Activated T-cell treated with anti-CD3 and anti-CD28 coated beads, Interleukin-2, amount 50 U/mL, for 72 hours (primary cell): ENCODE measurements around the gene P3H2. TPM values are rescaled to one million over a fixed set of nuclear protein-coding genes. Genes with fewer than 3 reads are reported as not detected.
"Not testable (repeated sequence)": the region's sequence is repeated elsewhere in the genome, so short reads cannot be mapped to it uniquely, and the experiment has no call there.

Experiments used
- ATAC-seq, 2 donors: fragments of 150-1000 bp; cut with Tn5 transposase; replicated peaks in 1 of 2; 2 replicates each; pipeline ENCODE4 v1.10.0; 2021; ENCODE audit warnings: moderate library complexity in 2 of 2, mild to moderate bottlenecking in 1 of 2
- DNase-seq, 2 donors: peaks; one replicate each; pipeline ENCODE4 v3.0.0; 2021 to 2022; ENCODE audit warnings: mixed read lengths in 1 of 2
- H3K27ac Mint-ChIP-seq: one replicate; pipeline ENCODE4 v1.8.0; 2022; ENCODE audit warnings: mild to moderate bottlenecking, moderate library complexity, mixed read lengths
- H3K27me3 Mint-ChIP-seq: one replicate; pipeline ENCODE4 v1.8.0; 2022; ENCODE audit warnings: low read depth, mixed read lengths
- H3K36me3 Mint-ChIP-seq, 2 donors: one replicate each; pipeline ENCODE4 v1.8.0; 2022; ENCODE audit warnings: mixed read lengths in 2 of 2, mild to moderate bottlenecking in 1 of 2; ENCODE audit not compliant: insufficient read depth in 2 of 2
- H3K4me1 Mint-ChIP-seq: one replicate; pipeline ENCODE4 v1.8.0; 2022; ENCODE audit warnings: low read depth, mixed read lengths
- H3K4me3 Mint-ChIP-seq, 2 donors: one replicate each; pipeline ENCODE4 v1.8.0; 2022; ENCODE audit warnings: mild to moderate bottlenecking in 2 of 2, mixed read lengths in 2 of 2, moderate library complexity in 2 of 2
- H3K9me3 Mint-ChIP-seq, 2 donors: one replicate each; pipeline ENCODE4 v1.8.0; 2022; ENCODE audit warnings: mixed read lengths in 2 of 2
- total RNA-seq, 2 donors: library from RNA; stranded (reverse); gene quantifications; one replicate each; pipeline ENCODE4 v1.2.3, GENCODE V29; 2022

P3H2 gene
- total RNA-seq, 2 donors from 2014 or later: not detected

DNA sequence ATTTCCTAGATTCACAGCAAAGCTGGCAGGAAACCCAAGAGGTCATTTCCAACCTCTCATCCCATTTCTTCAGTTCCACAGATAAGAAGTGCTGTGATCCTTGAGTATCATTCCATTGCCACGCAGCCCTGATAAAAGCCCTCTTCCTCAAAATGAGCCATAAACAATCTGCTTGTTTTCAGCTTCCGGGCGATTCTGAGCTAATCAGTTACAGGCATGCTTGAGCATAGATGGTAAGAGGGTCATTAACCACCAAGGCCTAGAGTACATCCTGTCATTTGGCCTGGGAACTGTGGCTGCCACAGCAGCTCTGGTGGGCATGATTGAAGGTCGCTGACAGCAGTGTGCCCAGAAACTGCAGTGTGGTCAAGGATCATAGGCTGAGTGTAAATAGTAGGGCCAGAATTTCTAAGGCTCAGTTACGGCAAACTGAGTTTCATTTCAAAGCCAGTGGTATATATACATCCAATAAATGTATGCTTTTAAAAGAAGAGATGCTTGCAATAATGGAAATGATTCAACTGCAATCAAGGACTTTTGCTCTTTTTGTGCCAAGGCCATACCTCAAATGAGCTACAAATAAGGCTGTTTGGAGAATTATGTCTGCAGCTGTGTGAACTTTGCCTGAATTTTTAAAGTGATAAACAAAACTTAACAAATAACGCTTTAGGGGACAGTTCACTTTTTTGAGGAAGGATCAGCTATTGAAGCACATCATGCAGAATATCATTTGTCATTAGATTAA is 47.3 kb downstream of the P3H2 start:
- Mint-ChIP-seq H3K36me3 (peaks cover 0 to 1% of the 10 kb centered on the region in 2 donors), H3K4me3 (no peak overlapping the region), H3K27ac (no peak overlapping the region), H3K27me3 (peaks cover 39% of the 10 kb centered on the region), H3K4me1 (no peaks in the 10 kb centered on the region), H3K9me3 (no peaks in the 10 kb centered on the region)
- DNase-seq (no peak), ATAC-seq (no peak)

DNA sequence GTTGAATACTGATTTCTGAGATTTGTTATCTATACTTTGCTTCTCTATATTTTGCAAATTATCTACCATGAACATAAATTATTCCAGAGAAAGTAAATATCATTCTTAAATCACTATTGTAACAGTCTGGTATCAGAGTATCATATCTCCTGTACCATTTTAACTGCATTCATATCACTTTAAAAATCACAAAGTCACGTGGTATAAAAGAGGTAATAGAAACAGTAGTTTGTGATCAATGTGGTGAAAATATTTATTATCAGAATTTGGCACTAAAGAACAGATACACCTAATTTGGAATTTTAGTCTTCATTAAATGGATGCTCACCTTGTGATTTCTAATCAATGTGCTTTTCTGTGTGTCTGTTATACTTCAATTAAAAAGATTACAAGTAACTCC is 47.8 kb downstream of the P3H2 start:
- no peak for DNase-seq
- Mint-ChIP-seq H3K4me3 (no peak overlapping the region), H3K36me3 (peaks cover 0 to 1% of the 10 kb centered on the region in 2 donors), H3K4me1 (no peaks in the 10 kb centered on the region), H3K9me3 (no peaks in the 10 kb centered on the region), H3K27ac (no peak overlapping the region), H3K27me3 (peaks cover 39% of the 10 kb centered on the region)
- no peak for ATAC-seq

DNA sequence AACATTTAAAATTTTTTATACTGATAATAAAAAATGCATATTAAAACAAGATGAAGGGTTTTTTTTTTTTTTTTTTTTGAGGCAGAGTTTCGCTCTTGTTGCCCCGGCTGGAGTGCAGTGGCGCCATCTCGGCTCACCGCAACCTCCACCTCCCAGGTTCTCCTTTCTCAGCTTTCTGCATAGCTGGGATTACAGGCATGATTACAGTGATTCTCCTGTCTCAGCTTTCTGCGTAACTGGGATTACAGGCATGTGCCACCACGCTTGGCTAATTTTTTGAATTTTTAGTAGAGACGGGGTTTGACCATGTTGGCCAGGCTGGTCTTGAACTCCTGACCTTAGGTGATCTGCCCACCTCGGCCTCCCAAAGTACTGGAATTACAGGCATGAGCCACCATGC is 48.8 kb downstream of the P3H2 start:
- not testable (repeated sequence) for ATAC-seq

DNA sequence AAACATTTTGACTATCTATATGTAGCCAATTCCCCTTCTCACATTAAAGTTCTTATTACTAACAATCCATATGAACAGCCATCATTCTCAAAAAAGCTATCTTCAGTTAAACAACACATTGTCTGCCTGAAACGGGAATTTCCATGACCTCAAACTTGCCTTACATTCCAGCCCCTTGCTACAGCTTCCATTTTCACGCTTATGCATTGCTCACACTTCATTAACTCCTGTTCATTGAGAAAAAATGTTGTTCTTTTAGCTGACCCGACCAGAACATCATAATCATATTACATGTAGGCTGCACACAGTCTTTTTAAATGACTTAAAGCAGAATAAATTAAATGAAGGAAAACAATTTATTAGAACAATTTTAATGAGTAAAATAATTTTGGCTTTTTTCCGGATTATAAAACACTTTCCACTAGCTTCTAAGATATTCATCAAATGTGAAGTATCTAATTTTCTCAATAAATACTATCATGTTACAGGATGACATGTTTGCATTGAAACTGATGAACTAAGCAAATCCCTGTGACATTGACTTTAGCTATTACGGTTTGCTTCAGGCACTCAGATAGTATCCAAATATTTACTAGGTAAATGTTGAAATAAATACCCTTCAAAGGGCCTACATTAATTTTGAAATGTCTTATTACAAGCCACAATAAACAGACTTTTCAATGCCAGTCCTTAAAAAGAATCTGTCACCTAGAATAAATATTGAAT is 49.9 kb downstream of the P3H2 start:
- H3K36me3 Mint-ChIP-seq: peaks cover 0 to 1% of the 10 kb centered on the region in 2 donors
- no peaks in the 10 kb centered on the region for H3K9me3 Mint-ChIP-seq
- H3K27me3 Mint-ChIP-seq: peaks cover 24% of the 10 kb centered on the region

More for the DNA sequence above, 48.8 kb downstream of the P3H2 start:
- H3K27ac Mint-ChIP-seq, H3K9me3 Mint-ChIP-seq, H3K4me1 Mint-ChIP-seq, H3K36me3 Mint-ChIP-seq, H3K4me3 Mint-ChIP-seq, DNase-seq: not testable (repeated sequence)
- peaks cover 32% of the 10 kb centered on the region for H3K27me3 Mint-ChIP-seq

DNA sequence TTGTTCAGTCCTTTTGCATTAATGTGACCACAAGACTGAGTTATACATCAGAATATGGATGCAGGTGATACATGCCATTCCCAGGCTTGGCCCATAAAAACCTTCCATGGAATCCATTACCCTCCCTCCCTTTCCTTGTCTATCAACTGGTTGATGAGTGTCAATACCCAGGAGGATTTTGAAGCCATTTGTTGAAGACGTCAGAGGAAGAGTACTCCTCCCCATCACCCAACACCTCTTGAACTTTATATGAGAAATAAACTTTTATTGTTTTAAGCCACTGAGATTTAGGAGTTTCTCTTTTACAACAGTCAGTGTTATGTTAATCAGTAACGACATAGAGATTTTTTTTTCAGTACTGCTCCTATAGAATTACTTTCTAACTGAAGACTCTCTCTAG is 55.5 kb downstream of the P3H2 start:
- H3K27me3 Mint-ChIP-seq: peaks cover 11% of the 10 kb centered on the region
- DNase-seq (no peak), ATAC-seq (no peak)
- H3K9me3 Mint-ChIP-seq: no peaks in the 10 kb centered on the region
- no peaks in the 10 kb centered on the region for H3K36me3 Mint-ChIP-seq
- no peak overlapping the region for H3K4me3 Mint-ChIP-seq
- H3K27ac Mint-ChIP-seq: no peak overlapping the region
- H3K4me1 Mint-ChIP-seq: no peaks in the 10 kb centered on the region

More for the DNA sequence above, 49.9 kb downstream of the P3H2 start:
- H3K27ac Mint-ChIP-seq: no peak overlapping the region
- no peak for ATAC-seq
- no peaks in the 10 kb centered on the region for H3K4me1 Mint-ChIP-seq
- no peak overlapping the region for H3K4me3 Mint-ChIP-seq
- no peak for DNase-seq

DNA sequence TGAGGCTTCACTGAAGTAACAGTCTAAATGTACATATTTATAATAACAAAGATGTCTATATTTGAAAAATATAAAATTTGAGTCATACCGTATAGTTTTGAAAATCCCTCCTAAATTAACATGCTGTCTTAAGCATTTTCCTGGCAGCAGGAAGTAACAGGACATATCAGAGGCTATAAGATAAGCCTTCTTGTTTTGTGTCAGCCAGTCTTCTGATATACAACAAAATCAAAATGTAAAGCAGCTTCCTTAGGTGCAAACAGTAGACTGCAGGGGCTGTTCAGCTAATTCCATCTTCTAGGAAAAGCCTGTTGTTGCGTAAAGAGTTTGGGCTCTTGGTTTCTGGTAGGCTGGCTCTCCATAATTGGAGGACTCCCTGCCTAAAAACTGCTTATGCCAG is 56.0 kb downstream of the P3H2 start:
- H3K27ac Mint-ChIP-seq: no peak overlapping the region
- H3K4me3 Mint-ChIP-seq: no peak overlapping the region
- no peaks in the 10 kb centered on the region for H3K9me3 Mint-ChIP-seq
- peaks cover 7% of the 10 kb centered on the region for H3K27me3 Mint-ChIP-seq
- H3K36me3 Mint-ChIP-seq: no peaks in the 10 kb centered on the region
- no peak for ATAC-seq
- H3K4me1 Mint-ChIP-seq: no peaks in the 10 kb centered on the region
- DNase-seq: no peak

DNA sequence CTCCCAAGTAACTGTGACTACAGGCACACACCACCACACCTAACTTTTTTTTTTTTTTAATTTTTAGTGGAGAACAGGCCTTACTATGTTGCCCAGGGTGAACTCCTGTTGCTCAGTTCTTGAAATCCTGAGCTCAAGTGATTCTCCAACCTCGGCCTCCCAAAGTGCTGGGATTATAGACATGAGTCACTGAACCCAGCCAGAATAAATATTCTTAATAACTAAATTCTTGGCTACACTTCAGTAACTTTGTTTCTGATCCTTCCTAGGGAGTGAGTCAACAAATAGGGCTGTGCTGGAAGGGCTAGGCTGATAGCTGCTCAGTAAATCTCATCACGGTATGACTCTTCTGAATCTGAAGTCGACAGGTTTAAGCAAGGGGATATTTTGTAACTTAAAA is 56.6 kb downstream of the P3H2 start:
- H3K9me3 Mint-ChIP-seq: no peaks in the 10 kb centered on the region
- H3K27ac Mint-ChIP-seq: no peak overlapping the region
- H3K4me1 Mint-ChIP-seq: no peaks in the 10 kb centered on the region
- ATAC-seq (no peak), DNase-seq (no peak)
- H3K4me3 Mint-ChIP-seq: no peak overlapping the region
- peaks cover 7% of the 10 kb centered on the region for H3K27me3 Mint-ChIP-seq
- no peaks in the 10 kb centered on the region for H3K36me3 Mint-ChIP-seq

DNA sequence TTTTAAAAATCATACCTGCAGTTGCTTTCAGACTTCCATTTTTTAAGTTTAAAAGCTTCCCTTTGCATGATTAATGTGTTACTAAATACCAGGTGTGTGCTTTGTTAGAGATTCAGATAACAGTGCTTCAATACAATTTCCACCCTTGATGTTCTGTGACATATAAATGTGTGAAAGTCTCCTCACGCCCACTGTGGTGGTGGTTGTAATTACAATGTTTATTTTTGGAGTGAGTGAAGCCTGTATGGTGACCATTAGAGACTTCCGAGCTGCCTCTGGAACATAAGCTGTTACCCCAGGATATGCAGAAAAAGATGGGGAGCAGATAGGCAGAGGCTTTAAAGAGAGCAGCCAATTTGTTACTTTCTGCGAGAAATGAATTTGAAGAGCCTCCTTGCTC is 57.2 kb downstream of the P3H2 start:
- Mint-ChIP-seq H3K27ac (no peak overlapping the region), H3K27me3 (peaks cover 7% of the 10 kb centered on the region), H3K4me1 (no peaks in the 10 kb centered on the region), H3K4me3 (no peak overlapping the region), H3K36me3 (no peaks in the 10 kb centered on the region), H3K9me3 (no peaks in the 10 kb centered on the region)
- DNase-seq: no peak
- no peak for ATAC-seq

DNA sequence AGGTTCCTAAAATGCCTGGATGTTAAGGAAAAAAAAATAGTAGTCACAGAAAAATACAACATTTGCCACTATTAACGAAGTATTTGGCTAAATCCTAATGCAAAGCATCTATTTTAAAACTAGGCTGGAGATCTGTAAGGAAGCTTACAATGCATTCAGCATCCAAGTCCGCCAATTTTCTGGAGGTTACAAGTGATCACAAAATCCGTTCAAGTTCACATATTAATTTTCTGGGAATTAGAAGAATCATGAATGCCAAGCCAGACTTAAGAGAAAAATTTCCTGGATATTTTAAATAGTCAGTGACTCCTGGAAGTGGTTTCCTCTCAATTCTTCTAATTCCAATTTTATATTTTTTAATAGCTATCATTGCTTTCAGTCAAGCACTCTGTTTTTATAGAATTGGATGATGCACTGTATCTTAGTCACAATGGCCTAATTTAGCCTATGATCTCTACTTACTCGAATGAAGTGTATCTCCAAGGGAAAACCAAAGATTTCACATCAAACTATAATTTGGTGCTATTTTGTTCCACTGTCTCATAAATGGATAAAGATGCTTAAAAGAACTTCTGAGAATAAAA is 60.4 kb downstream of the P3H2 start:
- ATAC-seq (no peak), DNase-seq (no peak)
- peaks cover 7% of the 10 kb centered on the region for H3K27me3 Mint-ChIP-seq
- H3K27ac Mint-ChIP-seq: no peak overlapping the region
- no peaks in the 10 kb centered on the region for H3K36me3 Mint-ChIP-seq
- H3K9me3 Mint-ChIP-seq: no peaks in the 10 kb centered on the region
- H3K4me3 Mint-ChIP-seq: no peak overlapping the region
- no peaks in the 10 kb centered on the region for H3K4me1 Mint-ChIP-seq

DNA sequence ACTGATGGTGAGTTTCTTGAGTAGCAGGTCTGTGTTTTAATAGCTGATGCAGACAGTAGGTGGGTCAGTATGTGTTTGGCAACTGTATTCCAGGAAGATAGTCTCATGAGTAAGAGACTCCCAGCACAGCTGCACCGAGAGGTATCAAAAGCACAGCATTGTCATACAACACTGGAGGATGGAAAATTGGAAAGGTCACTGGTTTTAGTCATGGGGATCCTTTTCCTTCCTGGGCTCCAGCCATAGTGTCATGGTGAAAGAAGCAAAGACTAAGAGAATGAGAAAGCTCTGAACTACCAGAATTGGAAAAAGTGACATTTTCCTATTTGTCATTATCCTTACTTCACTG is 61.5 kb downstream of the P3H2 start:
- Mint-ChIP-seq H3K27ac (no peak overlapping the region), H3K27me3 (peaks cover 7% of the 10 kb centered on the region), H3K4me3 (no peak overlapping the region), H3K36me3 (no peaks in the 10 kb centered on the region), H3K4me1 (no peaks in the 10 kb centered on the region), H3K9me3 (no peaks in the 10 kb centered on the region)
- DNase-seq (no peak), ATAC-seq (no peak)

DNA sequence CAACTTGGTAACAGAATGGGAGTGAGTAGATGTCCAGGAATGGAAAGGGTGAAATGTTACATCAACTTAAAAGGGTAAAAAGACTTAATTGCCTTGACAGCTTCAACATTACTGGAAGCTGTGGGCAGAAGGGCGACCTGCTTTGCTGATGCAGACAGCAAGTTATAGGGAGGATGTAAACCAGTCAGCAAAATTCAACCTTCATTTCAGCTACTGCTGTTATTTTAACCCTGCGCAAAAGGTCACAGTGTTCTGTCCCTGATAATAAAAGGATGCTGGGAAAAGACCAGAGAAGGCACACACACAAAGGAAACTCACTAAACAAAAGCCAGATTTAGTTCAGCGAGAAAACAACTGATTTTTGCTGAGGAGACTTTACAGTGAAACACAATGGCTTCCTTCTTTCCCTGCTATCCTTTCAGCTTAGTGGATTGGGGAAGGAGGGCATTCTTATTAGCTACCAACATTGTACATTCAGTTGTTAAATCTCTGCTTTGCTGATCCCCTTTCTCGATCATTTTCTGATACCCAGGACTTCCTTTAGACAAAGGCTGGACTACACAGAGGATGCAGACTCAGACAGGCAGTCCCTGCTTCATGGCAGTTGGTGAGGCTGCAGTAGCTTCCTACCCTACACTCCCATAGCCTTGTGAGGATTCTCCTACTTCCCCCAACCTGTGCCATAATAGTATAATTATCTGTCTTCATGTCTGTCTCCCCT is 62.0 kb downstream of the P3H2 start:
- H3K36me3 Mint-ChIP-seq: no peaks in the 10 kb centered on the region
- no peak overlapping the region for H3K27ac Mint-ChIP-seq
- H3K27me3 Mint-ChIP-seq: peaks cover 7% of the 10 kb centered on the region
- no peaks in the 10 kb centered on the region for H3K9me3 Mint-ChIP-seq
- H3K4me1 Mint-ChIP-seq: no peaks in the 10 kb centered on the region
- ATAC-seq (no peak), DNase-seq (no peak)
- no peak overlapping the region for H3K4me3 Mint-ChIP-seq

DNA sequence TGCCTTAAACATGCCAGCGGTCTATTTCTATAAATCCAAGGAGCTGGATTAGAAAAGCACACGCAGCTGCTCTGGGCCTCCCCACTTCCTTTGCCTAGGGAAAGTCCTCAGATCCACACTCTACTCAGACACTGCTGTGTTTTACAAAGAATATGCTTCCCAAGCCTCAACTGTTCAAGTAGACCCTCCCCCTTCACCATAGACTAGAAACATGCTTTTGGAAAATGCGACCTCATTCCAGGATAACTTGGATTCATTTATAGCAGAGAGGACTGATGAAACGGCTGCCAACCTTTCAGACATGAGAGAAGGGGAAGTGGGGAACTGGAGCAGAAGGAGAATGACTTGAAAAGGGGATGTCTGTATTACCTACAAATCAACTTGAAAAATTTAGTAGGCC is 64.0 kb downstream of the P3H2 start:
- no peak overlapping the region for H3K27ac Mint-ChIP-seq
- peaks cover 7% of the 10 kb centered on the region for H3K27me3 Mint-ChIP-seq
- no peaks in the 10 kb centered on the region for H3K36me3 Mint-ChIP-seq
- no peaks in the 10 kb centered on the region for H3K4me1 Mint-ChIP-seq
- DNase-seq: no peak
- no peak for ATAC-seq
- no peaks in the 10 kb centered on the region for H3K9me3 Mint-ChIP-seq
- no peak overlapping the region for H3K4me3 Mint-ChIP-seq

DNA sequence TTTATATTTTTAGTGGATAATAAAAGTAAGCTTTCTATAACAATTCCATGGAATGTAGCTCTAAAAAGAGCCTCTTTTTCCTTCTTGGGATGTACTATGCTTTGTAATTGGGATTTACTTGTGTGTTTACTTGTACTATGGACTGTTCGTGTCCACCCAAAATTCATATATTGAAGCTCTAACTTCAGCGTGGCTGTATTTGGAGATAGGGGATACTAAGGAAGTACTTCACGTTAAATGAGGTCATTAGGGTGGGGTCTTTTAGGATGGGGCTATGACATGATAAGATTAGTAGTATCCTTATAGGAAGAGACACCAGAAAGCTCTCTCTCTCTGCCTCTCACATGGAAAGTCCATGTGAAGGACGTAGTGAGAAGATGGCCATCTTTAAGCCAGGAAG is 64.9 kb downstream of the P3H2 start:
- peaks cover under 1% of the 10 kb centered on the region for H3K27me3 Mint-ChIP-seq
- no peak overlapping the region for H3K4me3 Mint-ChIP-seq
- H3K4me1 Mint-ChIP-seq: no peaks in the 10 kb centered on the region
- ATAC-seq (no peak), DNase-seq (no peak)
- no peak overlapping the region for H3K27ac Mint-ChIP-seq
- no peaks in the 10 kb centered on the region for H3K36me3 Mint-ChIP-seq
- H3K9me3 Mint-ChIP-seq: no peaks in the 10 kb centered on the region
